Calu3 (cell line): ENCODE measurements around the gene VWF. TPM values are rescaled to one million over a fixed set of nuclear protein-coding genes. Genes with fewer than 3 reads are reported as not detected.
A peak's percentile ranks its signal among the peaks of the same experiment; 100 is the strongest.

Experiments used
- BruUV-seq: library from RNA; stranded (reverse); fragments of 400-500 nt; replicated peaks from 2 replicates; lab custom pipeline; 2021; lab: Mats Ljungman, UMichigan
- CTCF ChIA-PET: fragments of 300-600 bp; sonication (Branson Sonifier 250); formaldehyde crosslinking; loops from one replicate; lab custom pipeline; 2022; ENCODE audit warnings: antibody characterized with exemption; lab: Charles Lee
- DNase-seq: peaks from one replicate; pipeline ENCODE4 v3.0.0; 2022
- H3K27ac Mint-ChIP-seq: one replicate; pipeline ENCODE4 v1.8.0; 2022; ENCODE audit warnings: mixed read lengths; ENCODE audit not compliant: unreplicated experiment
- H3K27me3 Mint-ChIP-seq: one replicate; pipeline ENCODE4 v1.8.0; 2022; ENCODE audit warnings: mixed read lengths; ENCODE audit not compliant: unreplicated experiment
- H3K36me3 Mint-ChIP-seq: one replicate; pipeline ENCODE4 v1.8.0; 2022; ENCODE audit warnings: mild to moderate bottlenecking, moderate library complexity, mixed read lengths; ENCODE audit not compliant: insufficient read depth, unreplicated experiment
- H3K4me1 Mint-ChIP-seq: one replicate; pipeline ENCODE4 v1.8.0; 2022; ENCODE audit warnings: mild to moderate bottlenecking, low read depth, mixed read lengths; ENCODE audit not compliant: unreplicated experiment
- H3K4me3 Mint-ChIP-seq: one replicate; pipeline ENCODE4 v1.8.0; 2022; ENCODE audit warnings: mild to moderate bottlenecking, low read depth, moderate library complexity, mixed read lengths; ENCODE audit not compliant: unreplicated experiment
- H3K9me3 Mint-ChIP-seq: one replicate; pipeline ENCODE4 v1.8.0; 2022; ENCODE audit warnings: low read depth, mixed read lengths; ENCODE audit not compliant: unreplicated experiment
- intact Hi-C: fragments of 100-400 bp; cut with micrococcal nuclease; formaldehyde crosslinking; loops from one replicate; pipeline ENCODE4 v1.10.0; 2022; ENCODE audit not compliant: unreplicated experiment
- total RNA-seq: library from RNA; stranded (reverse); gene quantifications from 2 replicates; pipeline ENCODE4 v1.2.3, GENCODE V29; 2022
- TF ChIP-seq, protein P1 (sequence below): fragments of 200-600 bp; IDR thresholded peaks from one replicate; pipeline ENCODE4 v1.8.0; 2022; ENCODE audit warnings: antibody characterized with exemption; ENCODE audit not compliant: unreplicated experiment

VWF gene
- total RNA-seq, 1 experiment from 2014 or later, result not detected

DNA sequence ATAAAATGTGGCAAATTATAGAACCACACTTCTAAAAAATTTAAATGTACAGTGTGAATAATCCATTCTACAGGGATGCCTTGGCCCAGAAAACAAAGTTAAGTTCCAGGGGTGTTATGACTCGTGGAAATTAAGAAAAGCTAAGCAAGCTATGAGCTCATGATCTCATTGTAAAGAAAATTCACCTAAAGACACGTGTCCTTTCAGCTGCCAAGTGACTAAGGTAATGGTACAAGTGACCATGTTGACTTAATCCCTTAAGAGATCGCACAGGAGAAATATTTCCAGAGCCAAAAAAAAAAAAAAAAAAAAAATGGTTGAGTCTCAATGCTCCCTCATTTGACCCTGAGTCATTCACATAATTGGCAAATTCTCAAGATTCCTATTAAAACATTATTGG is 128.0 kb downstream of the VWF start:
- intact Hi-C loops, result no loop called here
- no peak overlapping the region for H3K4me3 Mint-ChIP-seq
- DNase-seq, result no peak
- TF ChIP-seq, protein P1, sequence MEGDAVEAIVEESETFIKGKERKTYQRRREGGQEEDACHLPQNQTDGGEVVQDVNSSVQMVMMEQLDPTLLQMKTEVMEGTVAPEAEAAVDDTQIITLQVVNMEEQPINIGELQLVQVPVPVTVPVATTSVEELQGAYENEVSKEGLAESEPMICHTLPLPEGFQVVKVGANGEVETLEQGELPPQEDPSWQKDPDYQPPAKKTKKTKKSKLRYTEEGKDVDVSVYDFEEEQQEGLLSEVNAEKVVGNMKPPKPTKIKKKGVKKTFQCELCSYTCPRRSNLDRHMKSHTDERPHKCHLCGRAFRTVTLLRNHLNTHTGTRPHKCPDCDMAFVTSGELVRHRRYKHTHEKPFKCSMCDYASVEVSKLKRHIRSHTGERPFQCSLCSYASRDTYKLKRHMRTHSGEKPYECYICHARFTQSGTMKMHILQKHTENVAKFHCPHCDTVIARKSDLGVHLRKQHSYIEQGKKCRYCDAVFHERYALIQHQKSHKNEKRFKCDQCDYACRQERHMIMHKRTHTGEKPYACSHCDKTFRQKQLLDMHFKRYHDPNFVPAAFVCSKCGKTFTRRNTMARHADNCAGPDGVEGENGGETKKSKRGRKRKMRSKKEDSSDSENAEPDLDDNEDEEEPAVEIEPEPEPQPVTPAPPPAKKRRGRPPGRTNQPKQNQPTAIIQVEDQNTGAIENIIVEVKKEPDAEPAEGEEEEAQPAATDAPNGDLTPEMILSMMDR, result no peak
- BruUV-seq, result no TSS peak
- no peaks in the 10 kb centered on the region for H3K4me1 Mint-ChIP-seq
- H3K36me3 Mint-ChIP-seq, result no peaks in the 10 kb centered on the region
- H3K27me3 Mint-ChIP-seq, result peaks cover 46% of the 10 kb centered on the region
- no peaks in the 10 kb centered on the region for H3K9me3 Mint-ChIP-seq
- no peak overlapping the region for H3K27ac Mint-ChIP-seq
- CTCF ChIA-PET, result interaction anchor here (0.9 to 1.3 kb wide), 2 partner anchors 42 to 57 kb away, joined by 3 to 4 read pairs; no protein-coding TSS in a partner anchor

DNA sequence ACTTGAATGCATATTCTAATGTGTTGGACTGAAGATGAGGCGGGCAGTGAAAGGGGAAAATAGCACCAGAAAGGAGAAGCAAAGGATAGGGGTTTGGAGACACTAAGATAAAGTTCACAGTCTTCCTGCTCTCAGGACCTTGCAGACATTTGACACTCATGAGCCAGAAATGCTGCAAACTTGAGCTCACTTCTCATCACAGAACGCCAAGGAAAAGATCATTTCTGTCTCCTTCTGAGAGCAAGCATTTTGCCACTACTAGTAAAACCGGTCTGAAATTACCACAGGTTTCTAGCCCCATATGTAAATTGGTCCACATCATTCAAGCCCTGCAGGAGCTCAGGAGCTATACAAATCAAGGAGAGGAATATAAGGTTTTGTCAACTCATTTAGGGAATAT is 134.8 kb downstream of the VWF start:
- Mint-ChIP-seq H3K4me3 (no peak overlapping the region), H3K4me1 (peaks cover 8% of the 10 kb centered on the region), H3K27me3 (peaks cover 40% of the 10 kb centered on the region), H3K27ac (no peak overlapping the region), H3K9me3 (no peaks in the 10 kb centered on the region), H3K36me3 (no peaks in the 10 kb centered on the region)
- intact Hi-C loops, result loop anchor here (10.0 kb wide), 1 partner anchor 295 kb away; no protein-coding TSS in a partner anchor
- no TSS peak for BruUV-seq
- CTCF ChIA-PET, result interaction anchor here (0.6 to 3.8 kb wide), 5 partner anchors 13 to 1994 kb away, joined by 4 to 88 read pairs (median 5); no protein-coding TSS in a partner anchor
- no peak for DNase-seq
- TF ChIP-seq, protein P1, result no peak

DNA sequence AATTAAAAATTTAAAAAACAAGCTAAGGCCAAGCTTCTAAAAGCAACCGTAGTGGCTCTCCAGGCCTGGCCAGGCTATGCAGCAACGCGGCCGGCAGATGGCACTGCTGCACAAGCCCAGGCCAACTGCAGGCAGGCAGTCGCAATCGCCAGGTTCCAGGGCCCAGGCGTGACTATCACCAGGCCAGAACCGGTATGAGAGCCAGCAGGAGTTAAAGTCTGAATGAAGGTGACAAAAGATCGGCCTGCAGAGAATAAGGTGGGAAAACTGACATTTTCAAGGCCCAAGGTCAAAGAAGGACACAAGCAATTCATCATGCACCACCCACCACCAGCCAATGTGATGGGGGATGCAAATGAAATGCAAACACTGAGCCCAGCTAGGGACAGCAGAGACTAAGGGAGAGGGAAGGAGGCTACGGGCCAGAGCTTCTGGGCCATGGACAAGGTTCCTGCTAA is 135.8 kb downstream of the VWF start:
- intact Hi-C loops, result loop anchor here (1.0 to 10.0 kb wide), 2 partner anchors 52 to 296 kb away; no protein-coding TSS in a partner anchor
- no peaks in the 10 kb centered on the region for H3K36me3 Mint-ChIP-seq
- H3K4me3 Mint-ChIP-seq, result no peak overlapping the region
- CTCF ChIA-PET, result interaction anchor here (0.6 to 3.8 kb wide), 11 partner anchors 12 to 477 kb away, joined by 3 to 88 read pairs (median 3); no protein-coding TSS in a partner anchor
- TF ChIP-seq, protein P1, result peak; percentile 84
- no peak overlapping the region for H3K27ac Mint-ChIP-seq
- H3K27me3 Mint-ChIP-seq, result peaks cover 31% of the 10 kb centered on the region
- peak; percentile 84 for DNase-seq
- H3K4me1 Mint-ChIP-seq, result peaks cover 8% of the 10 kb centered on the region
- no peaks in the 10 kb centered on the region for H3K9me3 Mint-ChIP-seq
- BruUV-seq, result no TSS peak

DNA sequence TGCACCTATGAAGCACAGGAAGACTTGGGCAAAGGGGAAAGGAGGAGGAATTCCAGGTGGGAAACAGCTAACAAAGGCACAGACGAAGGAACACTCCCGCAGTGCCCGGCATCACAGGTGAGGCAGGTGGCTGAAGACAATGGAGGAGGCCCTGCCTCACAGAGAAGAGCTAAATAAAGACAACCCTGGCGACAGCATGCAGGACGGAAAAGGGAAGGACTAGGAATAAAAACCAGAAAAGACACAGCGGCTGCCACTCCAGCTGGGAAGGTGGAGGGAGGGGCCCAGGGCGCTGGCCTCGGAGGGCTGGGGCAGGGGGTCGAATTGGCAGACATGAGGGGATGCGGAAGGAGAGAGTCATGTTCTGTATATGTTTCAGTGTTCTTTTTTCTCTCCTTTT is 136.4 kb downstream of the VWF start:
- no peak for DNase-seq
- H3K4me3 Mint-ChIP-seq, result no peak overlapping the region
- TF ChIP-seq, protein P1, result no peak
- BruUV-seq, result no TSS peak
- no peak overlapping the region for H3K27ac Mint-ChIP-seq
- H3K36me3 Mint-ChIP-seq, result no peaks in the 10 kb centered on the region
- intact Hi-C loops, result loop anchor here (1.0 to 10.0 kb wide), 2 partner anchors 52 to 297 kb away; no protein-coding TSS in a partner anchor
- CTCF ChIA-PET, result interaction anchor here (0.6 to 3.8 kb wide), 11 partner anchors 12 to 477 kb away, joined by 3 to 88 read pairs (median 3); no protein-coding TSS in a partner anchor
- H3K27me3 Mint-ChIP-seq, result peaks cover 29% of the 10 kb centered on the region
- H3K4me1 Mint-ChIP-seq, result peaks cover 8% of the 10 kb centered on the region
- H3K9me3 Mint-ChIP-seq, result no peaks in the 10 kb centered on the region
